Common myeloid progenitor, CD34-positive (primary cell): ENCODE results near the gene PLAC8.
A peak's percentile ranks its signal among the peaks of the same experiment; 100 is the strongest.
"Not testable (repeated sequence)": the region's sequence is repeated elsewhere in the genome, so short reads cannot be mapped to it uniquely, and the experiment has no call there.

Source experiments
- CTCF ChIA-PET: fragments of 350-600 bp; sonication (Branson Sonifier 250); formaldehyde crosslinking; loops from one replicate; lab custom pipeline; 2021; ENCODE audit warnings: antibody characterized with exemption; lab: Charles Lee
- POLR2A ChIA-PET: fragments of 350-600 bp; sonication (Branson Sonifier 250); formaldehyde crosslinking; loops from one replicate; lab custom pipeline; 2021; ENCODE audit warnings: antibody characterized with exemption; lab: Charles Lee
- DNase-seq, 3 donors: peaks; one replicate each; pipeline versions ENCODE4 v3.0.0 to v3.0.0-alpha.2; 2013
- H3K27ac ChIP-seq, 2 experiments: 1 replicate in 1 of 2; 2 replicates in 1 of 2; pipeline ENCODE4 v1.7.0; 2013; ENCODE audit warnings: inconsistent platforms in 2 of 2, low read length in 2 of 2, mild to moderate bottlenecking in 2 of 2, low read depth in 1 of 2, moderate library complexity in 1 of 2; ENCODE audit not compliant: severe bottlenecking in 2 of 2, insufficient read depth in 1 of 2, poor library complexity in 1 of 2
- H3K27me3 ChIP-seq, 5 experiments: replicated peaks in 2 of 5; 1 replicate in 3 of 5; 2 replicates in 2 of 5; pipeline versions ENCODE4 v1.6.1 to v1.7.0; 2013; ENCODE audit warnings: low read length in 4 of 5, mild to moderate bottlenecking in 2 of 5, moderate library complexity in 2 of 5, inconsistent platforms in 1 of 5; ENCODE audit not compliant: insufficient read depth in 5 of 5, control insufficient read depth in 4 of 5
- H3K36me3 ChIP-seq, 4 experiments: 1 replicate in 2 of 4; 2 replicates in 2 of 4; pipeline versions ENCODE4 v1.6.1 to v1.7.0; 2013; ENCODE audit warnings: low read length in 3 of 4, control low read depth in 1 of 4, mild to moderate bottlenecking in 1 of 4; ENCODE audit not compliant: control insufficient read depth in 4 of 4, insufficient read depth in 4 of 4
- H3K4me1 ChIP-seq, 4 experiments: 1 replicate in 3 of 4; 2 replicates in 1 of 4; pipeline versions ENCODE4 v1.6.1 to v1.7.1; 2013; ENCODE audit warnings: low read length in 3 of 4, mild to moderate bottlenecking in 3 of 4, control low read depth in 1 of 4, inconsistent platforms in 1 of 4, moderate library complexity in 1 of 4; ENCODE audit not compliant: control insufficient read depth in 4 of 4, insufficient read depth in 4 of 4; ENCODE audit errors: control extremely low read depth in 1 of 4
- H3K4me3 ChIP-seq, 7 experiments: 1 replicate in 4 of 7; 2 replicates in 3 of 7; pipeline versions ENCODE4 v1.5.1 to v1.7.0; 2013; ENCODE audit warnings: mild to moderate bottlenecking in 7 of 7, low read length in 6 of 7, moderate library complexity in 6 of 7, inconsistent platforms in 2 of 7, low read depth in 2 of 7, control low read depth in 1 of 7; ENCODE audit not compliant: insufficient read depth in 4 of 7, control insufficient read depth in 1 of 7; ENCODE audit errors: extremely low read depth in 1 of 7
- H3K9me3 ChIP-seq, 5 experiments: 1 replicate in 4 of 5; 2 replicates in 1 of 5; pipeline versions ENCODE4 v1.6.1 to v1.7.1; 2013; ENCODE audit warnings: low read length in 4 of 5, mild to moderate bottlenecking in 2 of 5, inconsistent platforms in 1 of 5, low read depth in 1 of 5, moderate library complexity in 1 of 5; ENCODE audit not compliant: control insufficient read depth in 4 of 5, insufficient read depth in 2 of 5; ENCODE audit errors: control extremely low read depth in 1 of 5
- WGBS: methylation state at CpG from one replicate; pipeline ENCODE4 v1.1.5; 2013; ENCODE audit not compliant: insufficient coverage; 5-methylcytosine and 5-hydroxymethylcytosine counted together

Gene PLAC8

GRCh38 chr4:83146841-83147240 is 32.3 kb upstream of the PLAC8 start:
- H3K36me3 ChIP-seq = no peaks in the 10 kb centered on the region
- CTCF ChIA-PET = interaction anchor here (1.2 to 2.2 kb wide), 4 partner anchors 15 to 116 kb away, joined by 3 to 8 read pairs (median 4); no protein-coding TSS in a partner anchor
- DNase-seq = no peak
- WGBS = 100% methylated on average over 1 of the region's 2 CpGs
- no peaks in the 10 kb centered on the region for H3K4me1 ChIP-seq
- no peak overlapping the region for H3K4me3 ChIP-seq
- H3K9me3 ChIP-seq = no peaks in the 10 kb centered on the region
- POLR2A ChIA-PET = no interaction called here
- no peak overlapping the region for H3K27ac ChIP-seq
- H3K27me3 ChIP-seq = no peaks in the 10 kb centered on the region

- not testable (repeated sequence) for H3K27me3 ChIP-seq, H3K27ac ChIP-seq, H3K4me1 ChIP-seq, H3K9me3 ChIP-seq, H3K36me3 ChIP-seq, H3K4me3 ChIP-seq
- ChIA-PET POLR2A (interaction anchor here (1.0 kb wide), 1 partner anchor 34 kb away, joined by 3 read pairs; no protein-coding TSS in a partner anchor), CTCF (interaction anchor here (0.7 to 2.2 kb wide), 13 partner anchors 8 to 117 kb away, joined by 3 to 14 read pairs (median 3); no protein-coding TSS in a partner anchor)
- peak; percentile 26 to 64 (median 60) for DNase-seq
- 70% methylated on average over 2 of the region's 5 CpGs for WGBS
Observed at GRCh38 chr4:83145776-83146175, 31.2 kb upstream of the PLAC8 start.

GRCh38 chr4:83139514-83140156 is 25.1 kb upstream of the PLAC8 start:
- H3K27ac ChIP-seq = no peak overlapping the region
- DNase-seq = no peak
- H3K27me3 ChIP-seq = no peaks in the 10 kb centered on the region
- CTCF ChIA-PET = interaction anchor here (0.7 kb wide), 2 partner anchors 11 to 13 kb away, joined by 3 read pairs; no protein-coding TSS in a partner anchor
- H3K36me3 ChIP-seq = no peaks in the 10 kb centered on the region
- POLR2A ChIA-PET = no interaction called here
- H3K4me1 ChIP-seq = peaks cover 2 to 22% (median 4%) of the 10 kb centered on the region in 4 experiments
- no CpG with 5 or more reads among the region's 3 CpGs for WGBS
- no peak overlapping the region for H3K4me3 ChIP-seq
- peaks cover 0 to 14% (median 2%) of the 10 kb centered on the region in 5 experiments for H3K9me3 ChIP-seq

- CTCF ChIA-PET = interaction anchor here (0.7 to 1.8 kb wide), 2 partner anchors 12 to 13 kb away, joined by 3 to 4 read pairs; no protein-coding TSS in a partner anchor
- WGBS = 68% methylated on average over 3 of the region's 4 CpGs
- Histone ChIP-seq H3K9me3 (peaks cover 0 to 18% (median 2%) of the 10 kb centered on the region in 5 experiments), H3K27ac (no peak overlapping the region), H3K36me3 (no peaks in the 10 kb centered on the region), H3K4me1 (peaks cover 2 to 22% (median 4%) of the 10 kb centered on the region in 4 experiments), H3K27me3 (no peaks in the 10 kb centered on the region), H3K4me3 (no peak overlapping the region)
- DNase-seq = peak in 2 of 3 donors; percentile 56 to 72
- POLR2A ChIA-PET = no interaction called here
Observed at GRCh38 chr4:83138946-83139345, 24.4 kb upstream of the PLAC8 start.

DNA sequence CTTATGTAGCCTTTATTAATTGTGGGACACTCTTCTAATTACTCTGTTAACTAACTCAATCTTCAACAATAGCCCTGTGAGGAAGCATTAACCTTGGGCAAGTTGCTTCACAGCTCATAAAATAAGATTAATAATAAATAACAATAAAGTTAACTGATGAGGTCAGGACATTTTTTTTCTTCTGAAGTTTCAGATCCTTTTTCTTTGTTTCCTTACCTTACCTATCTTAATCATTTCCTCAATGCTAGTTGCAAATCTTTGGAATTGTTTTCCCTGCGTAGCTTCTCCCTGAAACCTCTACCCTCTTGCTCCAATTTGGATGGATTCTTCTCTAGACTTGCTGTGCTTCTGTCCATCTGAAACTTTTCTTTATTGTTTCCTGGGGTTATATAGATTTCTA is 17.5 kb upstream of the PLAC8 start:
- Histone ChIP-seq H3K9me3 (peaks cover 0 to 10% (median 0%) of the 10 kb centered on the region in 5 experiments), H3K4me1 (peaks cover 0 to 6% (median 0%) of the 10 kb centered on the region in 4 experiments), H3K4me3 (no peak overlapping the region), H3K27me3 (no peaks in the 10 kb centered on the region), H3K36me3 (no peaks in the 10 kb centered on the region), H3K27ac (no peak overlapping the region)
- WGBS = no CpG with 5 or more reads among the region's 1 CpG
- ChIA-PET CTCF (interaction anchor here (1.2 to 1.6 kb wide), 4 partner anchors 11 to 120 kb away, joined by 3 to 4 read pairs (median 3); no protein-coding TSS in a partner anchor), POLR2A (no interaction called here)
- DNase-seq = no peak

DNA sequence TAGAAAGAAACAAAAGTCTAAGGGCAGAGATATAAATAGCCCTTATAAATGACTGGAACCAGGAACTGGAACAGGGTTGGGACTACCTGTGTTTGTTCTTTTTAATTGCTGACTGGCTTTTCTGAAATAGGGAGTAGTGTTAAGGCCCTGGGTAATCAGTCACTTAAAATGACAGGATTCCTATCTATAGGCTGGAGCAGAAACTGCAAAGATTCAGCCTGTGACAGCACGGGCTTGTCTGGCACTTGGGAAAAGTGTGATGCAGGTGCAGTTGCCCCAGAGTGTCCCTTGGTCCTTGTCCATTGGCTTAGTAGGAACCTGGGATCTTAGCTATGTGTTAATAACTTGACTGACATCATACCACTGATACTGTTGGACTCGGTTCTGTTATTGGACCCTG is 14.7 kb upstream of the PLAC8 start:
- Histone ChIP-seq H3K36me3 (no peaks in the 10 kb centered on the region), H3K4me3 (no peak overlapping the region), H3K27me3 (no peaks in the 10 kb centered on the region), H3K9me3 (peaks cover 0 to 3% (median 0%) of the 10 kb centered on the region in 5 experiments), H3K4me1 (peaks cover 3 to 22% (median 8%) of the 10 kb centered on the region in 4 experiments), H3K27ac (no peak overlapping the region)
- ChIA-PET CTCF (no interaction called here), POLR2A (no interaction called here)
- DNase-seq = no peak
- 100% methylated on average over 1 of the region's 2 CpGs for WGBS
